GM12892 (cell line): ENCODE results near the gene LSM14A.

Source experiments
- POLR2A ChIP-seq: IDR thresholded peaks from 2 replicates; pipeline ENCODE4 v1.6.1; 2011; ENCODE audit warnings: low read depth, low read length, control low read depth
- POLR2AphosphoS5 ChIP-seq: IDR thresholded peaks from 2 replicates; pipeline ENCODE4 v1.6.1; 2011; ENCODE audit warnings: low read depth, low read length, control low read depth

DNA sequence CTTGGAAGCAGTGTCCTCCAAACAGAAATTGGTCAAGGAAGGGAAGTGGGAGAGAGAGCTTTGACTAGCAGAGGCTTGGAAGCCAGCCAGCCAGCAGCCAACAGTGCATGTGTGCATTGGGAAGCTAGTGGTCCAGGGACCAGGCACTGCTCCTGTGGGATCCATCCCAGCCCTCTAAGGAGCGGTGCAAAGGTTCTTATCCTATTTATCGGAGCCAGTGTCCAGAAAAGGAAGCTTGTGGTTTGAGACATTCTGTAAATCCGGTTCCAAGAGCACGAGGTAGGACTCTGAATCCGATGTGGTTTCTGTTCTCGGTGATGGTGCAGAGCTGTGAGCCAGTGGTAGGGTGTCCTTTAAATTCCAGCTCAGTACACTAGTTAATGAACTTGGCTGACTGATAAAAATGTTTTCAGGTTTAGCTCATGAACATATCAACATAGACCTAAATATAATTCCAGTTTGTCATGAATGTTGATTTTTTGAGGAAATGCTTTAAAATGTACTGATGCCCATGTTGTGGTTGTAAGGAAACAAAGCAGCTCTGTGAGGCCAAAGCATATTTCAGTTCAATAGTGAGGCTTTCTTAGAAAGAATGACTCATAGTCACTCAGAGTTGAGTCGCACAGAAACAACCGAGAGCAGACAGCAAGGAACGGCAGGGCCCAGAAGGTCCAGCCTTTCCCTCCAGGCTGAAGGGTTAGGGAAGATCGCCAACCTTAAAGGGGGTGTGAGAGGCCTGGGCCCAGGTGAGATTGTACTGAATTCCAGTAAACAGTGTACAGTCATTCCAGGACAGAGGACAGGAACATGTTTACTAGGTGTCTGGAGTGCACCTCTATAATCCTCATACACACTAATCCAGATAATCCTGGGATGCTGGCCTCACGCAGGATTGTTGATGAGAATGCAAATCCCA lies 60.5 kb downstream of the LSM14A start:
- TF ChIP-seq POLR2A (no peak), POLR2AphosphoS5 (no peak)
